DND-41 (cell line): Measurements from ENCODE around the gene SLC10A1.

Experiments used
- ATAC-seq: fragments of 200-7000 bp; cut with Tn5 transposase; 3 replicates; pipeline ENCODE4 v1.9.1; 2021; ENCODE audit warnings: low read depth; ENCODE audit not compliant: insufficient read depth
- DNase-seq: peaks from one replicate; pipeline ENCODE4 v3.0.0-alpha.2; 2020
- H2AFZ ChIP-seq: 2 replicates; pipeline ENCODE4 v1.6.0; 2012; ENCODE audit warnings: low read depth, low read length
- H3K27ac ChIP-seq: 2 replicates; pipeline ENCODE4 v1.5.1; 2012; ENCODE audit warnings: low read length, inconsistent platforms
- H3K27me3 ChIP-seq: fragments of 200-600 bp; sonication (generic); 2 replicates; pipeline ENCODE4 v1.6.0; 2012; ENCODE audit warnings: low read length, mild to moderate bottlenecking, inconsistent platforms; ENCODE audit not compliant: insufficient read depth, poor library complexity
- H3K36me3 ChIP-seq: 2 replicates; pipeline ENCODE4 v1.5.1; 2012; ENCODE audit warnings: low read length, inconsistent platforms; ENCODE audit not compliant: insufficient read depth
- H3K4me1 ChIP-seq: 2 replicates; pipeline ENCODE4 v1.5.1; 2012; ENCODE audit warnings: mild to moderate bottlenecking, low read length; ENCODE audit not compliant: insufficient read depth
- H3K4me2 ChIP-seq: 2 replicates; pipeline ENCODE4 v1.6.0; 2012; ENCODE audit warnings: mild to moderate bottlenecking, moderate library complexity, low read length, inconsistent platforms; ENCODE audit not compliant: insufficient read depth
- H3K4me3 ChIP-seq, 2 experiments: fragments of 200-600 bp in 1 of 2; shearing (Covaris generic) in 1 of 2; 2 replicates each; pipeline ENCODE4 v1.5.1; 2012 to 2016; ENCODE audit warnings: inconsistent platforms in 2 of 2, low read length in 2 of 2, mild to moderate bottlenecking in 2 of 2, low read depth in 1 of 2, moderate library complexity in 1 of 2
- H3K79me2 ChIP-seq: 2 replicates; pipeline ENCODE4 v1.6.0; 2012; ENCODE audit warnings: low read length, inconsistent platforms; ENCODE audit not compliant: insufficient read depth
- H3K9ac ChIP-seq: 2 replicates; pipeline ENCODE4 v1.6.0; 2012; ENCODE audit warnings: low read depth, mild to moderate bottlenecking, inconsistent platforms, low read length, moderate library complexity
- H3K9me3 ChIP-seq: 2 replicates; pipeline ENCODE4 v1.5.1; 2012; ENCODE audit warnings: low read length, moderate library complexity, mild to moderate bottlenecking, inconsistent platforms; ENCODE audit not compliant: insufficient read depth, severe bottlenecking
- H4K20me1 ChIP-seq: 2 replicates; pipeline ENCODE4 v1.6.0; 2012; ENCODE audit warnings: low read length; ENCODE audit not compliant: insufficient read depth
- EZH2 ChIP-seq: IDR thresholded peaks from 3 replicates; pipeline ENCODE4 v1.6.1; 2012; ENCODE audit warnings: borderline replicate concordance, low read depth, mild to moderate bottlenecking, moderate library complexity, low read length, inconsistent platforms; ENCODE audit not compliant: severe bottlenecking
- TF ChIP-seq, protein P1 (sequence below): IDR thresholded peaks from 2 replicates; pipeline ENCODE4 v1.5.1; 2012; ENCODE audit warnings: borderline replicate concordance, low read length, moderate library complexity, mild to moderate bottlenecking; ENCODE audit not compliant: poor library complexity, severe bottlenecking; ENCODE audit errors: extremely low read depth

SLC10A1 gene

DNA sequence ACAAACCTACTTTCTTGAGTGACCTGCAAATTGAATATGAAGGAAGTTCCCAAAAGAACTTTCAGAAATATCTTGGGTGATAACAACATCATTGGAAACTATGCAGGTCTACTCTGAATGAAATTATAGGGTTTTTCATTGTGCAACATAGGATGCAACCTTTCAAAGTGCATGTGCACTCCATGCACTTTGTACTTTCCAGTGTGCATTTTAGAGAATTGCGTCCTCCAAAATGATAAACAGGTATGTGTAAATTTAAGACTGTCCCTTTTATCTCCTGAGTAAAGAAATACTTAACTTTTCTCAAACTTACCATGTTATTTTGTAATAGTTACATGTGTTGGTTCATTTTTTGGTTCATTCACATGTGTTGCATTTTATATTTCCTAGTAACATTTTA is 16.9 kb downstream of the SLC10A1 start:
- Histone ChIP-seq H3K36me3 (peaks cover 36% of the 10 kb centered on the region), H3K4me1 (no peaks in the 10 kb centered on the region), H3K4me2 (no peak overlapping the region), H3K4me3 (no peak overlapping the region), H2AFZ (no peak overlapping the region), H4K20me1 (peaks cover 11% of the 10 kb centered on the region), H3K79me2 (no peaks in the 10 kb centered on the region), H3K9me3 (no peaks in the 10 kb centered on the region), H3K9ac (no peak overlapping the region), H3K27me3 (no peaks in the 10 kb centered on the region), H3K27ac (no peak overlapping the region)
- no peak for TF ChIP-seq EZH2
- TF ChIP-seq, protein P1, sequence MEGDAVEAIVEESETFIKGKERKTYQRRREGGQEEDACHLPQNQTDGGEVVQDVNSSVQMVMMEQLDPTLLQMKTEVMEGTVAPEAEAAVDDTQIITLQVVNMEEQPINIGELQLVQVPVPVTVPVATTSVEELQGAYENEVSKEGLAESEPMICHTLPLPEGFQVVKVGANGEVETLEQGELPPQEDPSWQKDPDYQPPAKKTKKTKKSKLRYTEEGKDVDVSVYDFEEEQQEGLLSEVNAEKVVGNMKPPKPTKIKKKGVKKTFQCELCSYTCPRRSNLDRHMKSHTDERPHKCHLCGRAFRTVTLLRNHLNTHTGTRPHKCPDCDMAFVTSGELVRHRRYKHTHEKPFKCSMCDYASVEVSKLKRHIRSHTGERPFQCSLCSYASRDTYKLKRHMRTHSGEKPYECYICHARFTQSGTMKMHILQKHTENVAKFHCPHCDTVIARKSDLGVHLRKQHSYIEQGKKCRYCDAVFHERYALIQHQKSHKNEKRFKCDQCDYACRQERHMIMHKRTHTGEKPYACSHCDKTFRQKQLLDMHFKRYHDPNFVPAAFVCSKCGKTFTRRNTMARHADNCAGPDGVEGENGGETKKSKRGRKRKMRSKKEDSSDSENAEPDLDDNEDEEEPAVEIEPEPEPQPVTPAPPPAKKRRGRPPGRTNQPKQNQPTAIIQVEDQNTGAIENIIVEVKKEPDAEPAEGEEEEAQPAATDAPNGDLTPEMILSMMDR, result no peak
- DNase-seq, result no peak
- ATAC-seq, result no peak

DNA sequence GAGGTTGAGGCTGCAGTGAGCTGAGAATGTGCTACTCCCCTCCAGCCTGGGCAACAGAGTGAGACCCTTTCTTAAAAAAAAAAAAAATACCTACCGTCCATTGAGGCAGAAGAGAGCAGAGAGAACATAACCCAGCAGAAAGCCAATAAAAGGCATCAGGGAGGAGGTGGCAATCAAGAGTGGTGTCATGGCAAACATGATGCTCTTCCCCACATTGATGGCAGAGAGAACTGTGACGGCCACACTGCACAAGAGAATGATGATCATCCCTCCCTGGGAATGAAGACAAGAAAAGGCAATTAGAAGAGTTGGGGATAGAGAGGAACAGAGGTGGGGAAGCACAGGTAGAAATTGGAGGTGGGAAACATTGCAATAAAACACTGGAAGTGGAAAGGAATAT is 18.0 kb downstream of the SLC10A1 start:
- Histone ChIP-seq H3K9me3 (no peaks in the 10 kb centered on the region), H2AFZ (no peak overlapping the region), H3K27ac (no peak overlapping the region), H3K4me3 (no peak overlapping the region), H3K9ac (no peak overlapping the region), H4K20me1 (peaks cover 11% of the 10 kb centered on the region), H3K36me3 (peaks cover 46% of the 10 kb centered on the region), H3K79me2 (no peaks in the 10 kb centered on the region), H3K27me3 (no peaks in the 10 kb centered on the region), H3K4me2 (no peak overlapping the region), H3K4me1 (no peaks in the 10 kb centered on the region)
- no peak for TF ChIP-seq EZH2
- ATAC-seq (no peak), DNase-seq (no peak)

DNA sequence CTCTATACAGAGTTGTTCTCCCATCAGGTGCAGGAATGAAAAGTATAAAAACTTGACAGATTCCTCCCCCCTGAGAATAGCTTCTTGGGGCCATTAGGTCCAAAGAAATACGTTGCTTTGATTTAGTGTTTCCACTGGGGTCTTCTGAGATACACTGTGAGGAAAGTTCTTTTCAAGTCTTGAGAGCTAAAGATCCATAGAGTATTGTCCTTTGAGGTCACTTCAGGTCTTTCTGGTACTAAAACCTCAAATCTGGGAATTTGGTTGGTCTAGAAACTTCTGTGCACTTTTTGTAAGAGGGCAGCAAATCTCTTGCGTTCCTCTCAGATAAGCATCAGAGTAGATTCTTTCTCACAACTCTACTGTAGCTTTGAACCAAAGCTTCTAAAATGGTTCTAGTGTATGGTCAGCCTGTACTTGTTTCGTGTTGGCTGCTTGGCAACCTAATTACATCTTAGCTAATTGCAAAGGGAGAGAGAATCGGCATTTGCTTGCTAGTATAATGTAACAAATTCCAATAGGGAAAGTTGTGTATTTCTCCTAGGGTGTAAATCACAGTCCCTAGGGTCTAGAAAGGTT is 20.1 kb downstream of the SLC10A1 start:
- Histone ChIP-seq H4K20me1 (peaks cover 15% of the 10 kb centered on the region), H3K4me1 (no peaks in the 10 kb centered on the region), H2AFZ (no peak overlapping the region), H3K27me3 (no peaks in the 10 kb centered on the region), H3K36me3 (peaks cover 67% of the 10 kb centered on the region), H3K27ac (no peak overlapping the region), H3K9me3 (no peaks in the 10 kb centered on the region), H3K4me2 (no peak overlapping the region), H3K79me2 (no peaks in the 10 kb centered on the region; the same call in 1 of the 2 replicates), H3K9ac (no peak overlapping the region), H3K4me3 (no peak overlapping the region)
- TF ChIP-seq, protein P1, result no peak
- TF ChIP-seq EZH2, result no peak
- no peak for ATAC-seq
- DNase-seq, result no peak

DNA sequence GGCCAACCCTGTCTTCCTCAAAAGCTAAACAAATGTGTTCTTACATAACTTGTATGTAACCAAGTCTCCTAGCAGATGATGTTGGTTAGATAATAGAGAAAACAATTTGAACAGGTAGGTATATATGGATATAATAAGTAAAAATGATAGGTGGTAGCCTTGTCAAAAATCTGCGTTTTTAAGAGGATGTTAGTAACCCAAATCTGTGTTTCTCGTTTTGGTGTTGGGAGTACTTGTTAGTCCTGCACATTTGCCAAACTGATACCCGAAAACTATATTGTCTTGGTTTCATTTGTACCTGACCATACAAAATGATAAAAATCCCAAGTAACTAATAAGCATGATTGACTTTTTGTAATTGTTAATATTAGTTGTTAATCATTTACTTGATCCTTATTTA is 22.0 kb downstream of the SLC10A1 start:
- peaks cover 11% of the 10 kb centered on the region for H3K79me2 ChIP-seq
- H3K36me3 ChIP-seq, result peaks cover 86% of the 10 kb centered on the region
- H3K4me1 ChIP-seq, result peaks cover 11% of the 10 kb centered on the region; the same call in 1 of the 2 replicates
- no peak overlapping the region for H3K27ac ChIP-seq
- no peak overlapping the region for H3K4me2 ChIP-seq
- ATAC-seq (no peak), DNase-seq (no peak)
- TF ChIP-seq EZH2, result no peak
- TF ChIP-seq, protein P1, result no peak
- no peak overlapping the region for H3K4me3 ChIP-seq
- H4K20me1 ChIP-seq, result peaks cover 26% of the 10 kb centered on the region
- H3K27me3 ChIP-seq, result no peaks in the 10 kb centered on the region
- no peak overlapping the region for H2AFZ ChIP-seq
- no peaks in the 10 kb centered on the region for H3K9me3 ChIP-seq
- H3K9ac ChIP-seq, result no peak overlapping the region
